NCI-H526 (cell line): ENCODE results near the gene STMP1.

ENCODE experiments used
- DNase-seq, 2 experiments: peaks; one replicate each; lab custom pipeline; 2025; lab: John Stamatoyannopoulos, UW

Gene STMP1

GRCh38 chr7:135697276-135698049 is 35.1 kb downstream of the STMP1 start:
- no peak for DNase-seq

GRCh38 chr7:135704074-135704473 is 41.8 kb downstream of the STMP1 start:
- DNase-seq = no peak

DNA sequence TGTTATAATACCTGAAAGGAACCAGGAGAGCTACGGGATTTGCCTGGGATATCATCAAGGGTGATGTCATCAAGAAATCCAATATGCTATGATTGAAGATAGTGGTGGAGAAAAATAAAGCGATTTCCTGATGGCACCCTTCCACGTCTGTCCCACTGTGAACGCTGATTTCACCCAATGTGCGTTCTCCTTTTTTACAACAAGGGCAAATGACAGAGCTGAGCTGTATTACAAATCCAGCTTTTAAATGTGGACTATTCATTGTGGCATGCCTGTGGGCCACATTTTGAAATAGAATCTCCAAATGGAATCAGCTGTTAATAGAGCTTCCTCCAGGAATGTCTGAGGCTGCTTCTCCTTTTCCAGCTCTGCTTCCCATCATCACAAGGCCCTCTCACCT is 42.4 kb downstream of the STMP1 start:
- DNase-seq = no peak

DNA sequence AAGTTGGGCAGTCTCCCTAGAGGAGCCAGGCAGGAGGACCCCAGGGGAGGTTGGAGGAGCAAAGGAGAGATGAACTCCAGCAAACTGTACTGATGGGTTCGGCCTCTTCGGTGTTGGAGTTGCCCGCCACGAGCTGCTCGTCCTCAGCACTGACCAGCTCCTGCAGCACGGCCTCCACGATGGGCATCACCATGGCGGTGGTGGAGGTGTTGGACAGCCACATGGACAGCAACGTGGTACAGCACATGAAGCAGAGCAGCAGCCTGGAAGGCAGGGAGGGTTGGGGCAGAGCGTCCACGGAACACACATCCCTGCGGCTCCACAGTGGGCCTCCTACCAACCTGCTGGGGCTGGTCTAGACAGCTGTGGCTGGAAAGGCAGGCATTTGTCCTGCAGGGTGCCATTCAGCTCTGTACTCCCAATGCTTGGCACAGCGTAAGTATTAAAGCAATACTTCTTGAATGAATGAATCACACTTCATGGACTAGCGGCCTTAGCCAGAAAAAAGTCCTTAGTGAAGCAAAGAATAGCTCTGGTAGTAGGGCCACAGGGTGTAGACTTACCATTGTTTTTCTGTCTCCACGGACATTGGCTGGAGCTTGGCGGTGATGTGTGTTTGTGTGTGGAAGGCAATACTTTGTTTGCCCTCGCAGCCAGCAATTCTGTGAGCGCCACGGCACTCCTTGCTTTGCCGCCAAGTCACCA is 43.9 kb downstream of the STMP1 start:
- no peak for DNase-seq

- no peak for DNase-seq
Measured at GRCh38 chr7:135706858-135707569, 44.7 kb downstream of the STMP1 start.

- DNase-seq = no peak
Measured at GRCh38 chr7:135707570-135707966, 45.3 kb downstream of the STMP1 start.

- DNase-seq = no peak
Measured at GRCh38 chr7:135708041-135708440, 45.7 kb downstream of the STMP1 start.

DNA sequence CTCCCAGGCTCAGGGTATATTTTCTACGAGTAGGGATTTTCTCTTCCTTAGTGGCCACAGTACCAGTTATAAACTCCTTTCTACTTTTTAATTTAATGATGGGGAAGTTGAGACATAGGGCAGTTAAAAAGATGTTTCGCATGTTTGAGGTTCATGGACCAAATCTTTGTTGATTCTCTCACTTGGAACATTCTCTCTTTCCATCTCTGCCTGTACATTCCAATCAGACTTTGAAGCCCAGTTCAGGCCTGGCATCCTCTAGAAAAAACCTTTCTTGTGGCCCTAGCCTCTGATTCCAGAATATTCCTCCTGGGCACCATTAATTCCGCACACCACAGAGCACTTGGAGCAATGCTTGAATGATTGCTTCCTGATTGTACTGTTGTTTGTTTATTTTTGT is 47.2 kb downstream of the STMP1 start:
- no peak for DNase-seq

DNA sequence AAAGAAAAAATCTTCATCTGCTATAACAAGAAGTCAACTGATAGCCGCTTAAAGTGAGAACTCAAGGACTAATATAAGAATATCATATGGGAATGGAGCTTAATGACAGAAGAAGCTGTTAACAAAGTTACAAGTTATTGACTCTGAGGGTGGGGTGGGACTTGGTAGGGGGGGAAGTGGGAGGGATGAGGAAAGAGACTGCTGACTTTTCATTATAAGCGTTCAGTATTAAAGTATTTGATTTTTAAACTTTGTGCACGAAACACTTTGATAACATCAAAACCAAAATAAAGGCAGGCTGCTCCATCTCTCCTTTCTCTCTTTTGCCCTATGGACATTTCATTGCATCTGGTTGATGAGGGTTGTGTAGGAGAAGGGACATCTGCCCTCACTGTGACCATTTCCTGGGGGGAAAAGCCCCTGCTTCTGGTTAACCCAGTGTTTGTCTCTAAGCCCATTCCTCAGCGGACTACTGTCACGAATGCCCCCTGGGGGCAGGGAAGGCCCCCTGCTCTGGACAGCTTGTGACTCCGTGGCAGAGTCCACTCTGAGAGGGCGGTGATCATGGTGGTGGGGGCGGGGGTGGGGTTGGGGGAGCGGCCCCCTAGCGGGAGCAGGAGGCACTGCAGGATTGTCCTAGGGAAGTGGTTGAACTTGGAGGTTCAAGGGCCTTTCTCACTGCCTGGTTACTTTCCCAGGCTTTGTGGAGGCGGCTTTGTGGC is 48.3 kb downstream of the STMP1 start:
- peak in 1 of 2 experiments; percentile 28 for DNase-seq

DNA sequence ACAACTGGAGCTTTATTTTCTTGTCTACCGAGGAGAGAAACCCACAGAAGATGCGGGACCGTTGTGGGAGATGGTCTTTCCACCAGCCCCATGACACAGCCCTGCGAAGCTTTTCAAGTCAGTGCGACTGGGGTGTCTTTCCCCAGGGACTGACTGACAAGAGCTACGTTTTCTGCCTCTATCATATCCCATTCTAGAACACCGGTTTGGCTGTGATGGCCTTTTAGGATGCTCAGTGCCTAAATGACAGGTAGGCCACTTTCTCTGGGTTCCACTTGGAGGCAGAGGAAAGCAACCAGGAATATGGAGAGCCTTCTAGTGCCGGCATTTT is 48.8 kb downstream of the STMP1 start:
- no peak for DNase-seq

DNA sequence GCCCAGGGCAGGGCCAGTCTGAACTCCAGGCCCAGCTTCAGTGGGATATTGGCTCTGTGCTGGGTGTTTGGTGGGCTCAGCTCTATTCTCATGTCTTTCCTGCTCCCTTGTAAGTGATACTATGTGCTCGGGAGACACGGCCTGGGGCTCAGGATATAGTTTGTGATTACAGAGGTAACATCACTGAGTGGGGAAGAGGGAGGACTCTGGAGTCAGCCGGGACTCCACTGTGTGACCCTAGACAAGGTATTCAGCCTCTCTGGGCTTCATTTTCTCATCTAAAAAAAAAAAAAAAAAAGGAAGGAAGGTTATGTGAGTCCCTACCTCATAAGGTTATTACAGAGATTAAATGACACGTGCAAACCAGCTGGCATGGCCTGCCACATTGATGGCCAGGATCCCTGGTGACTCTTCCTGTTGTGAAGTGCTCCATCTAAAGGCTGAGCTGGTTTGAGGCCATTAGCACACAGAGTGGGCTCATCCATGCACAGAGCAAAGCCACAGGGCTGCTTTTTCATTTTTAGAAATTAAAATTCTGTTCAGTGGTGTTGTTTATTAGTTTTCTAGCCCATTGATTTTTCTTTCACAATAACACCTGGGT is 50.0 kb downstream of the STMP1 start:
- no peak for DNase-seq

GRCh38 chr7:135712796-135713195 is 50.5 kb downstream of the STMP1 start:
- DNase-seq = no peak

GRCh38 chr7:135713836-135714470 is 51.6 kb downstream of the STMP1 start:
- no peak for DNase-seq

GRCh38 chr7:135714534-135715009 is 52.3 kb downstream of the STMP1 start:
- no peak for DNase-seq

DNA sequence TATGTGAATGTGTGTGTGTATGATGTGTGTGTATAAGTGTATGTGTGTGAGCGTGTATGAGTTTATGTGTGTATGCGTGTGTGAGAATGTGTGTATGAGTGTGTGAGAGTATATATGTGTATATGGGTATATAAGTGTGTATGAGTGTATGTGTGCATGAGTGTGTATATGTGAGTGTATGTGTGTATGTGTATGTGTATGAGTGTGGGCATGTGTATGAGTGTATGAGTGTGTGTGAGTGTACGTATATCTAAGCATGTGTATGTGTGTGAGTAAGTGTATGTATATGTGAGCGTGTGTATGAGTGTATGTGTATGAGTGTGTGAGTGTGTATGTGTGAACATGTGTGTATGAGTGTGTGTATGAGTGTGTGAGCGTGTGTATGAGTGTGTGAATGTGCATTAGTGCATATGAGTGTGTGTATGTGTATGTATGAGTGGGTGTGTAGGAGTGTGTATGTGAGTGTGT is 52.8 kb downstream of the STMP1 start:
- no peak for DNase-seq

GRCh38 chr7:135715673-135716072 is 53.4 kb downstream of the STMP1 start:
- DNase-seq = no peak

DNA sequence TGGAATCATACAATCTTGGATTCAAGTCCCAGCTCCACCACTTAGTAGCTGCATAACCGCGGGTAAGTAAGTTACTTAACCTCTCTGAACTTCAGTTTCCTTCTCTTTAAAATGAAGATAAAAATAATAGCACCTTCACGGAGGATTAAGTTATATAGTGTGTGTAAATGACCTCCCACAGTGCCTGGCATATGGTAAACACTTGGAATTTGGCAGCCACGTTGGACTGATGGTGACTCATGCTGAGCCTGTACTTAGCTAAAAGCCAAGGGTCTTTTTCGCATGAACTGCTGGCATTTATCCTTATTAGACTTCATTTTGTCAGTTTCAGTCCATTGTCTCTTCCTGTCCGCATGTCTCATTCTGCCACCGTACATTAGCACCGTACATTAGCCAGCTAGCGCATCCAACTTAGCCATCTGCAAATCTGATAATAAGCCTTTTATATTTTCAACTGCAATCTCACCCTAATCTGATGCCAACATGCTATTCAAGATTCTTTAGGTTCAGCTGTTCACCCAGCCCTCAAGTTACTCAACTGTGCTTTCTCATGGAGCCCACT is 54.4 kb downstream of the STMP1 start:
- no peak for DNase-seq

DNA sequence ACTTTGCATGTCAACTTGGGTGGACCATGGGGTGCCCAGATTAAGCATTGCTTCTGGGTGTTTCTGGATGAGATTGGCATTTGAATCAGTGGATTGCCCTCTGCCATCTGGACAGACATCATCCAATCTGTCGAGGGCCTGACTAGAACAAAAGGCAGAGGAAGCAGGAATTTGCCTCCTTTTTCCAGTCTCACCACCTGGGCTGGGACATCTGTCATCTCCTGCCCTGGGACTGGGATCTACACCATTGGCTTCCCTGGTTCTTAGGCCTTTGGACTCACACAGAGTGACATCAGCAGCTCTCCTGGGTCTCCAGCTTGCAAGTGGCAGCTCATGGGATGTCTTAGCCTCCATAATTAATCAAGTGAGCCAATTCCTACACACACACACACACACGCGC is 55.4 kb downstream of the STMP1 start:
- no peak for DNase-seq

GRCh38 chr7:135718219-135718618 is 55.9 kb downstream of the STMP1 start:
- DNase-seq = no peak

GRCh38 chr7:135718794-135719437 is 56.6 kb downstream of the STMP1 start:
- DNase-seq = no peak
